Measurements from ENCODE around the gene SF1.

Gene SF1

GRCh38 chr11:64784813-64785581 is 6.7 kb upstream of the SF1 start:
- DNase-seq (ENCODE audit: low read depth in 2 of 2): no peak

GRCh38 chr11:64778223-64778472 is 194 bp downstream of the SF1 start:
- DNase-seq (ENCODE audit: low read depth in 2 of 2): no peak

- peak; percentile 57 to 68 for DNase-seq (ENCODE audit: low read depth in 2 of 2)
Observed at GRCh38 chr11:64777449-64778222, 706 bp downstream of the SF1 start.

- DNase-seq (ENCODE audit: low read depth in 2 of 2): no peak
Observed at GRCh38 chr11:64776875-64777274, 1.5 kb downstream of the SF1 start.

GRCh38 chr11:64776425-64776824 is 1.9 kb downstream of the SF1 start:
- no peak for DNase-seq (ENCODE audit: low read depth in 2 of 2)

- no peak for DNase-seq (ENCODE audit: low read depth in 2 of 2)
Observed at GRCh38 chr11:64774144-64774543, 4.2 kb downstream of the SF1 start.

GRCh38 chr11:64772303-64773018 is 5.9 kb downstream of the SF1 start:
- DNase-seq (ENCODE audit: low read depth in 2 of 2): no peak

GRCh38 chr11:64771861-64772260 is 6.5 kb downstream of the SF1 start:
- DNase-seq (ENCODE audit: low read depth in 2 of 2): no peak

- DNase-seq (ENCODE audit: low read depth in 2 of 2): no peak
Observed at GRCh38 chr11:64770120-64770519, 8.2 kb downstream of the SF1 start.

GRCh38 chr11:64769283-64769682 is 9.1 kb downstream of the SF1 start:
- DNase-seq (ENCODE audit: low read depth in 2 of 2): no peak

- DNase-seq (ENCODE audit: low read depth in 2 of 2): no peak
Observed at GRCh38 chr11:64768300-64768694, 10.0 kb downstream of the SF1 start.

GRCh38 chr11:64767344-64768299 is 10.7 kb downstream of the SF1 start:
- peak; percentile 62 to 82 for DNase-seq (ENCODE audit: low read depth in 2 of 2)

- no peak for DNase-seq (ENCODE audit: low read depth in 2 of 2)
Observed at GRCh38 chr11:64766881-64767280, 11.5 kb downstream of the SF1 start.

GRCh38 chr11:64765851-64766665 is 12.3 kb downstream of the SF1 start:
- DNase-seq (ENCODE audit: low read depth in 2 of 2): no peak

- DNase-seq (ENCODE audit: low read depth in 2 of 2): no peak
Observed at GRCh38 chr11:64765291-64765850, 13.0 kb downstream of the SF1 start.

GRCh38 chr11:64764753-64765152 is 13.6 kb downstream of the SF1 start:
- DNase-seq (ENCODE audit: low read depth in 2 of 2): no peak

GRCh38 chr11:64764040-64764611 is 14.2 kb downstream of the SF1 start:
- no peak for DNase-seq (ENCODE audit: low read depth in 2 of 2)

- DNase-seq (ENCODE audit: low read depth in 2 of 2): no peak
Observed at GRCh38 chr11:64763526-64764039, 14.8 kb downstream of the SF1 start.

GRCh38 chr11:64762674-64763525 is 15.4 kb downstream of the SF1 start:
- no peak for DNase-seq (ENCODE audit: low read depth in 2 of 2)
